Stimulated activated CD4-positive, alpha-beta T cell treated with anti-CD3 and anti-CD28 coated beads, Interleukin-15, amount 100 ng/mL, for 48 hours (primary cell): ENCODE measurements around the gene EPG5.

Source experiments
- DNase-seq, 2 donors: peaks; one replicate each; pipeline ENCODE4 v3.0.0-alpha.2; 2020; ENCODE audit warnings: low read depth in 2 of 2

Gene EPG5

DNA sequence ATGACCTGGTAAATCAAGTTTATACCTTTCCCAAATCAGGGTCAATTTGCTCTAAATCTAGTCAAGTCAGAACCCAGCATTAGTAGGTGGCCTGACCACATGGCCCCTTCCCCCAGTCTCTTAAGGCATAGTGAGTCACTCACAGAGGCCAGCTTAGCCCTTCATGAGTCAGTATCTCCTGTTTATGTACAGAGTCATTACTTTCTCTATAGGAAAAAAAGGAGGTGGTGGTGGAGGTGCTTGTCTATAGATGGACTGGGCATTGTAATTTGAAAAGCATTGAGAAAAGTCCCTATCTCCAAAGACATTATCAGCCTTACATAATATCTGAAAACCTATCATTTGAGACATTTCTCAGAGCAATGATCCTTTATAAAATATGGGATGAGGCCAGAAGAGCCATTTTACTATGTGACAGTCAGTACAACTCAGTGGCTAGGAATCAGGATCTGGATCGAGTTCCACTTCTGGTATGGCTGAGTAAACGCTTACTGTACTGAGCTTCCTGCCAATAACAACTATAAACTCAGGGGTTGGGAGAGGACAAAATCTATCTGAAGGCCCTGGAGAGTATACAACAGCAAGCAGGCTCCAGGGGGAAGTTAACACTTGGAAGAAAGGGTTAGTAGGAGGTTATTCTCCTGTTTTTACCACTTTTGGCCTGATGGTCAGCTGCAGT is 164.2 kb downstream of the EPG5 start:
- DNase-seq = no peak

DNA sequence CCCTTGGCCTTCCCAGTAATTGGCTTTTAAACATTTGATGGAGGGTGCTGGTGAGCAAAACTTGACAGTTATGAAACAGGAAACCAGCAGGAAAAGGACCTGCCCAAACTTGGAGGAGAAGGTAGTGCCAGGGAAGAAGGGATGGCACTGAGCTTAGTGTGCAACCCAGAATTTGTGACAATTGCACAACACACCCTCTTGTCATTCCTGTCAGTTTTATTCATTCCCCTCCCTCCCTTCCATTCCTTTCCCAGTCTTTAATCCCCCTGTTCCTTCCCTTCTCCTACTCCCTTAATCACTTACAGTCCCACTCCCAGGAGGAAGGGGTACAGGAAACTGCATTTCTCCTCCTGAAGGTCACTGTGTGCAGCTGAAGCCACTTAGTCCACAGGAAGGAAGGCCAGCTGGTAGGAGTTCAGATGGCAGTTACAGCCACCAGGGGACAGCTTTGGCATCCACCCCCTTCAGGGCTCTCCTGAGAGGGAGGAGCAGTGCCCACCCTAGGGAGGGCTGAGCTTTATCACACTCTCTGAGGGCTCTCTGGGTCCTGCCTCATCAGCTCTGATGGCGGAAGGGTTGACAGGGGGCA is 165.6 kb downstream of the EPG5 start:
- DNase-seq = no peak
